ENCODE data around the gene SPACDR. TPM values are rescaled to one million over a fixed set of nuclear protein-coding genes. Genes with fewer than 3 reads are reported as not detected.
A peak's percentile ranks its signal among the peaks of the same experiment; 100 is the strongest.
"Not testable (repeated sequence)": the region's sequence is repeated elsewhere in the genome, so short reads cannot be mapped to it uniquely, and the experiment has no call there.

The SPACDR gene
- total RNA-seq, 2 experiments from 2014 or later: 3.8 to 5.0 TPM

DNA sequence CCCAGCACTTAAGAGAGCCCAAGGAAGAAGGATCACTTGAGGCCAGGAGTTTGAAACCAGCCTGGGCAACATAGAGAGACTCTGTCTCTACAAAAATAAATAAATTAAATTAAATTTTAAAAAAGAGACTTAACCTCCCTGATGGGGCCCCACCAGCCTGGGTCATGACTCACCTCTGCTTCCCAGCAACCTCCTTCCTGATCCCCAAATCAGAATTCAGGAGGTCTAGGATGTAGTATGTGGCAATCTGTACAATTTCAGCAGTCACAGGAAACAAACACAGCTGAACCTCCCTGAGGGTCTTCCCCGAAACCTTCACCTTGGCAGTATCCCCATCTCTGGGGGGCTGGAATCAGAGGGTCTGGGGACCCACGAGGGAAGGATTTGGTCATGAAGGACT lies 18.0 kb downstream of the SPACDR start:
- H3K9me3 Mint-ChIP-seq (ENCODE audit: low read depth): no peaks in the 10 kb centered on the region
- H3K27ac Mint-ChIP-seq: no peak overlapping the region
- H3K4me1 Mint-ChIP-seq: peaks cover 29% of the 10 kb centered on the region
- ATAC-seq (no peak), DNase-seq (no peak)
- H3K4me3 Mint-ChIP-seq: no peak overlapping the region
- no peaks in the 10 kb centered on the region for H3K36me3 Mint-ChIP-seq
- CTCF ChIA-PET: interaction anchor here (1.4 to 2.5 kb wide), 3 partner anchors 39 to 313 kb away, joined by 4 to 10 read pairs (median 9); no protein-coding TSS in a partner anchor
- no peaks in the 10 kb centered on the region for H3K27me3 Mint-ChIP-seq

DNA sequence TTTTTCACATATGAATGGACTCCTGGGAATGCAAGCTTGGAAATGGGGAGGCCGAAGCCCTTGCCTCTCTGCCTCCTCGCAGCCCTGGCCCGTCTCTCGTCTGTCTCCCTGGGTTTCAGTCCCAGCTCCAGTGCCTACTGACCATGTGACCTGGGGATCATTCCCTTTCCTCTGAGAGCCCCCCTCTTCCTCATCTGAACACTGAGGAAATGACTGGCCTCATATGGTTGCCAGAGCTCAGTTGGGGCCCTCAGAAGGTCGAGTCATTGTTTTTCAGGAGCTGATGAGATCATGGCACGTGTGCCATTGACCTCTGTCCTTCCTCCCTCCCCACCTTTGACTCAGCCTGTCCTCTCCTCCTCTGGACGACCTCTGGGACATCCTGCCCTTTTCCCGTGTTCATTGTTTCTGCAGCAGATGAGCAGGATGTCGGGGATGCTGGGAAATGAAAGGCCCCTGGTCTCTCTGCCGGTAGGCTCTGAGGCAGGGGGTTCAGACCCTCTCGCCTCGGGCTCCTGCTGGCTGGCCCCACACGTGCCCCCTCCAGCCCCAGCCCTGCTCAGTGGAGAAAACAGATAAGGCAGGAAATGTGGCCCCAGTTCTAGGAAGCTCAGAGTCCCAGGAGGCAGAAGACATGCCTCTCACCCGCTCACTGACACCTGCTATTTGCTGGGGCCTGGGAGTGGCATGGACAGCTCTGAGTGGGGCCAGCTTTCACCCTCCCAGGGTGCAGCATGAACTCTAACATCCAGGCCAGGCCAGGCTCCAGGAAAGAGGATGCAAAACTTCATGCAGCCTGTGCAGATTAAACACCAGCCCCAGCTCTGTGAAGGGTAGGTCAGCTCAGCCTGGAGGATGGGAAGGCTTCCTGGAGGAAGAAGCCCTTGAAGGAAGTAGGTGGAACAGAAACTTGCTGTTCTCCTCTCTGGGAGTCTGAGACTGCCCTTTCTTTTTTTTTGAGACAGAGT lies 19.5 kb downstream of the SPACDR start:
- peak overlapping the region; percentile 74 for H3K27ac Mint-ChIP-seq
- ATAC-seq (peak; percentile 63), DNase-seq (no peak)
- no peaks in the 10 kb centered on the region for H3K9me3 Mint-ChIP-seq (ENCODE audit: low read depth)
- peaks cover 20% of the 10 kb centered on the region for H3K4me1 Mint-ChIP-seq
- H3K36me3 Mint-ChIP-seq: no peaks in the 10 kb centered on the region
- no peaks in the 10 kb centered on the region for H3K27me3 Mint-ChIP-seq
- H3K4me3 Mint-ChIP-seq: no peak overlapping the region
- CTCF ChIA-PET: interaction anchor here (0.6 to 2.5 kb wide), 11 partner anchors 8 to 362 kb away, joined by 3 to 10 read pairs (median 3); partner anchors contain the start of gene PPP1R35

DNA sequence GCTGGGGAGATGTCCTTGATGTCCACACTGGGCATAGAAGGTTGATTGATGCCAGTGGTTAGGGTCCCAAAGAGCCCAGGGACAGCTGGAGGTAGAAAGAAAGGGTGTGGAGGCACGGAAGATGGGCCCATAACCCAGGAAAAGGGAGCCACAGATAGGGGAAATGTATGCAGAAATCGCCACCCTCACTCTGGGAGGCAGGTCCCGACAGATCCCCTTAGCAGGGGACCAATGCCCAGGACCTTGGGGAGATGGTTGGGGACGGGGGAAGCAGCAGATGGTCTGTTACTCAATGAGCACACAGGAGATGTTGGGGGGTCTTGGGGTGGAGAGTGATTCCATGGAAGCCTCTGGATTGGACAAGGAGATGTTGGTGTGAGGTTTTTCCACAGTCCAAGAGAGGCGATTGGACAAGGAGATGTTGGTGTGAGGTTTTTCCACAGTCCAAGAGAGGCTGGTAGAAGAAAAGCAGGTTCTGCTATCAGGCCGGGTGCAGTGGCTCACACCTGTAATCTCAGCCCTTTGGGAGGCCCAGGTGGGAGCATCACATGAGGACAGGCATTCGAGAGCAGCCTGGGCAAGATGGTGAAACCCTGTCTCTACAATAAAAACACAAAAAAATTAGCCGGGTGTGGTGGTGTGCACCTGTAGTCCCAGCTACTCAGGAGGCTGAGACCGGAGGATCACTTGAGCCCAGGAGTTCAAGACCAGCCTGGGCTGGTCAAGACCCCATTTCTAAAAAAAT lies 20.8 kb downstream of the SPACDR start:
- H3K9me3 Mint-ChIP-seq (ENCODE audit: low read depth): no peaks in the 10 kb centered on the region
- no peak for ATAC-seq
- DNase-seq: no peak
- H3K4me1 Mint-ChIP-seq: peaks cover 20% of the 10 kb centered on the region
- H3K4me3 Mint-ChIP-seq: no peak overlapping the region
- no peaks in the 10 kb centered on the region for H3K36me3 Mint-ChIP-seq
- H3K27ac Mint-ChIP-seq: peak overlapping the region; percentile 29
- CTCF ChIA-PET: interaction anchor here (1.0 to 2.3 kb wide), 2 partner anchors 12 to 99 kb away, joined by 3 to 9 read pairs; no protein-coding TSS in a partner anchor
- no peaks in the 10 kb centered on the region for H3K27me3 Mint-ChIP-seq

GRCh38 chr7:100441641-100442535 lies 22.2 kb downstream of the SPACDR start:
- CTCF ChIA-PET: interaction anchor here (0.7 to 1.0 kb wide), 3 partner anchors 8 to 100 kb away, joined by 3 read pairs; no protein-coding TSS in a partner anchor
- ATAC-seq (no peak), DNase-seq (no peak)
- H3K4me1 Mint-ChIP-seq: peaks cover 20% of the 10 kb centered on the region
- H3K27ac Mint-ChIP-seq: no peak overlapping the region
- H3K27me3 Mint-ChIP-seq: no peaks in the 10 kb centered on the region
- no peaks in the 10 kb centered on the region for H3K9me3 Mint-ChIP-seq (ENCODE audit: low read depth)
- H3K36me3 Mint-ChIP-seq: no peaks in the 10 kb centered on the region
- no peak overlapping the region for H3K4me3 Mint-ChIP-seq

DNA sequence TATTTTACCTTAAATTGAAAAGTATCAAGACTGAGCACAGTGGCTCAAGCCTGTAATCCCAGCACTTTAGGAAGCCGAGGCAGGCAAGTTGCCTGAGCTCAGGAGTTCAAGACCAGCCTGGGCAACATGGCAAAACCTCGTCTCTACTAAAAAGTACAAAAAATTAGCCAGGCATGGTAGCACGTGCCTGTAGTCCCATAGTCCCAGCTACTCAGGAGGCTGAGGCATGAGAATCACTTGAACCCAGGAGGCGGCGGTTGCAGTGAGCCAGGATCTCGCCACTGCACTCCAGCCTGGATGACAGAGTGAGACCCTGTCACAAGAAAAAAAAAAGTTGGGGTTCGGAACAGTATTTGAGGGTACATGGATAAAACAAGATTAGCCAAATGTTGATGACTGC lies 24.8 kb downstream of the SPACDR start:
- Mint-ChIP-seq H3K4me1 (peaks cover 14% of the 10 kb centered on the region), H3K36me3 (peaks cover 16% of the 10 kb centered on the region), H3K27ac (peak overlapping the region; percentile 46)
- CTCF ChIA-PET: interaction anchor here (1.4 kb wide), 1 partner anchor 24 kb away, joined by 3 read pairs; no protein-coding TSS in a partner anchor
- not testable (repeated sequence) for ATAC-seq; DNase-seq; H3K9me3 Mint-ChIP-seq (ENCODE audit: low read depth); H3K27me3 Mint-ChIP-seq; H3K4me3 Mint-ChIP-seq

- H3K27me3 Mint-ChIP-seq; ATAC-seq; DNase-seq; H3K4me3 Mint-ChIP-seq; H3K9me3 Mint-ChIP-seq (ENCODE audit: low read depth): not testable (repeated sequence)
- H3K27ac Mint-ChIP-seq: peak overlapping the region; percentile 46
- H3K36me3 Mint-ChIP-seq: peaks cover 21% of the 10 kb centered on the region
- peaks cover 16% of the 10 kb centered on the region for H3K4me1 Mint-ChIP-seq
- CTCF ChIA-PET: interaction anchor here (1.4 to 2.9 kb wide), 3 partner anchors 12 to 84 kb away, joined by 3 to 16 read pairs (median 4); no protein-coding TSS in a partner anchor
These were observed 25.3 kb downstream of the SPACDR start for GRCh38 chr7:100438731-100439130.

DNA sequence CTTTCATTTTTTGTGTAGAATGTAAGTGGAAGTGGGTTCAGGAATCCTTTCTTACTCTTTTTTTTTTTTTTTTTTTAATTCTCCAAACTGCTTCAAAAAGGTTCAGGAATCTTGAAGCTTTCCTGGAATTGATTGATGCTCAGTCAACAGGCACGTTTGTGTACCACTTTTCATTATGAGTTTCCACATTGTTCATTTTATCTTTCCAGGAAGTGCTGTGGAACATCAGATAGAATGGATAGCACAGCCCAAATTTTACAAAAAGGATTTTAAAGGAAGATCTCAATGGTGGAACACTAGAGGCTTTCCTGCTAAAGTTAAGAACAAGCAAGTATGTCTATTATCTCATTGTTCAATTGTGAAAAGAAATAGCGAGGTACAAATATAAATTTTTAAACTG lies 25.9 kb downstream of the SPACDR start:
- CTCF ChIA-PET: interaction anchor here (0.6 to 2.9 kb wide), 4 partner anchors 12 to 307 kb away, joined by 3 to 16 read pairs (median 4); no protein-coding TSS in a partner anchor
- Mint-ChIP-seq H3K9me3 (ENCODE audit: low read depth) (no peaks in the 10 kb centered on the region), H3K36me3 (peaks cover 23% of the 10 kb centered on the region), H3K27ac (no peak overlapping the region), H3K4me1 (peaks cover 22% of the 10 kb centered on the region), H3K27me3 (no peaks in the 10 kb centered on the region), H3K4me3 (no peak overlapping the region)
- DNase-seq (no peak), ATAC-seq (no peak)

GRCh38 chr7:100437150-100438100 lies 26.6 kb downstream of the SPACDR start:
- Mint-ChIP-seq H3K27ac (peak overlapping the region; percentile 94), H3K9me3 (ENCODE audit: low read depth) (no peaks in the 10 kb centered on the region)

DNA sequence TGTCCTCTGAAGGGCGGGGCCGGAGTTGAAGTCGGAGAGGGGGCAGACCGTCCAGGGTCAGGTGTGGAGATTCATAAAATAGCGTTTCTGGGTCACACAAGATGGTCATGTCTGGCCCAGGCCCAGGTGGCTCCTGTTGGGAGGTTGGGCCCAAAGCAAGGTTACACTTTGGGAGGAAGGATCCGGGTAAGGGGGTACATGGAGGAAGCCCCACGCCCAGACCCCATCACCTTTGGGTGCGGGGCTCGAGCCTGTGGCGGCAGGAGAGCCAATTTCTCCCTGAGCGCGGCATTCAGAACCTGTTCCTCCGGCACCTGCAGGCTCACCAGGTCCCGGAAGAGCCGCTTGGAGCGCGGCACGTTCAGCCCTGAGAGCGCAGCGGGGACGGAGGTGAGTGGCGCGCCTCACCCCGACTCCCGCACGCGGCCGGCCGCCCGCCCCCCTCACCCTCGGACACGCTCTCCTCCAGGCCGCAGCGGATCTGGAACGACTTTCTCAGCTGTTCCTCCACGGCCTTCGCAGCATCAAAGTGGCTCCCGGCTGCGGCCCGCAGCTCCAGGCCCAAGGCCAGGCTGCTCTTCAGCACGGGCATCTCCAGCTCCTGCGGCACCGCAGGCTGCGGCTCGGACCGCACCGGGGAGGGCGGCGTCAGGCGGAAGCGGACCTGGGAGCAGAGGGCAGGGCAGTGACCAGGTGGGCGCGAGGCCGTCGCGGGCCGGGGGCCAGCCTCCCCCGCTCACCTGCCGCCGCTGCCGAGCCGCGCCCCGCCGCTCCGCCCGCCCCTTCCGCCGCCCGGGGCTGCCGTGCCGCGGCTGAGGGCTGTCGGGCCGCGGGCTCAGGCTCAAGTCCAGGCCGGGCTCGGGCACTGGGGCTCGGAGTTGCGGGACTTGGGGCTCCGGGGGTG lies 28.4 kb downstream of the SPACDR start:
- H3K4me3 Mint-ChIP-seq: peak overlapping the region; percentile 88
- DNase-seq: peak; percentile 67
- peaks cover 32% of the 10 kb centered on the region for H3K36me3 Mint-ChIP-seq
- H3K27me3 Mint-ChIP-seq: no peaks in the 10 kb centered on the region
- H3K9me3 Mint-ChIP-seq (ENCODE audit: low read depth): no peaks in the 10 kb centered on the region
- CTCF ChIA-PET: interaction anchor here (1.1 to 2.9 kb wide), 5 partner anchors 9 to 61 kb away, joined by 3 to 16 read pairs (median 5); no protein-coding TSS in a partner anchor
- peak overlapping the region; percentile 94 for H3K27ac Mint-ChIP-seq
- peaks cover 46% of the 10 kb centered on the region for H3K4me1 Mint-ChIP-seq
- peak; percentile 45 for ATAC-seq

More at GRCh38 chr7:100437150-100438100, 26.6 kb downstream of the SPACDR start:
- peak overlapping the region; percentile 88 for H3K4me3 Mint-ChIP-seq
- no peak for DNase-seq
- CTCF ChIA-PET: interaction anchor here (0.6 to 2.9 kb wide), 9 partner anchors 8 to 307 kb away, joined by 3 to 16 read pairs (median 4); no protein-coding TSS in a partner anchor
- no peak for ATAC-seq
- H3K4me1 Mint-ChIP-seq: peaks cover 29% of the 10 kb centered on the region
- no peaks in the 10 kb centered on the region for H3K27me3 Mint-ChIP-seq
- H3K36me3 Mint-ChIP-seq: peaks cover 25% of the 10 kb centered on the region

GRCh38 chr7:100434297-100435144 lies 29.5 kb downstream of the SPACDR start:
- peak overlapping the region; percentile 88 for H3K4me3 Mint-ChIP-seq
- H3K9me3 Mint-ChIP-seq (ENCODE audit: low read depth): no peaks in the 10 kb centered on the region
- CTCF ChIA-PET: interaction anchor here (1.0 to 1.7 kb wide), 5 partner anchors 10 to 104 kb away, joined by 3 to 5 read pairs (median 3); partner anchors contain the start of gene AGFG2
- peak overlapping the region; percentile 88 for H3K27ac Mint-ChIP-seq
- peaks cover 38% of the 10 kb centered on the region for H3K36me3 Mint-ChIP-seq
- DNase-seq (no peak), ATAC-seq (no peak)
- H3K27me3 Mint-ChIP-seq: peaks cover under 1% of the 10 kb centered on the region
- peaks cover 50% of the 10 kb centered on the region for H3K4me1 Mint-ChIP-seq
